DND-41 (cell line): Measurements from ENCODE around the gene SIKE1.

Experiments
- CTCF ChIP-seq: IDR thresholded peaks from 2 replicates; pipeline ENCODE4 v1.5.1; 2012; ENCODE audit warnings: borderline replicate concordance, low read length, moderate library complexity, mild to moderate bottlenecking; ENCODE audit not compliant: poor library complexity, severe bottlenecking; ENCODE audit errors: extremely low read depth
- EZH2 ChIP-seq: IDR thresholded peaks from 3 replicates; pipeline ENCODE4 v1.6.1; 2012; ENCODE audit warnings: borderline replicate concordance, low read depth, mild to moderate bottlenecking, moderate library complexity, low read length, inconsistent platforms; ENCODE audit not compliant: severe bottlenecking

GRCh38 chr1:114720492-114720891 lies 60.0 kb downstream of the SIKE1 start:
- TF ChIP-seq CTCF (no peak), EZH2 (no peak)
